ENCODE results near the gene TSPAN8. TPM values are rescaled to one million over a fixed set of nuclear protein-coding genes. Genes with fewer than 3 reads are reported as not detected.

TSPAN8 gene
- total RNA-seq, 4 donors from 2014 or later = 21.0 to 117 (median 58.6) TPM

DNA sequence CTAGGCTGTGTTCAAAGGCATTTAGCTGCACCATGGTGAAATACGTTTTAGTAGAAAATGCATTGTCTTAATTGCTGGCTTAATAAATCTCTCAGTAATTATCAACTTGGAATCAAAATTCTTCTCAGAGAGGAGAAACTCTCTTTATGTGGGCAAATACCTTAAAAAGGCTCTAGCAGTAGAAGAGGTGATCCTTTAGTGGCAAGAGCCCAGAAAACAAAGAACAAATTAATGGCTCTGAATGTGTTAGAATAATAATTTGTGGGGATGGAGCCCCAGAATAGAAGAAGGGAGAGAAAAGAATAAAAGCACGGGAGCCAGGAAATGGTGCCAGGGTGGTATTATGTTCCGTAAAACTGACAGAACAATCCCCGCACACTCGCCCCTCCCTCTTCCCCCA, 14.8 kb downstream of the TSPAN8 start:
- DNase-seq = no peak
- no peak for ATAC-seq
- H3K27me3 ChIP-seq = no peaks in the 10 kb centered on the region
- H3K9me3 ChIP-seq = no peaks in the 10 kb centered on the region
- H3K27ac ChIP-seq = peak overlapping the region in 3 of 4 donors; percentile 74 to 78 (median 74)
- H3K36me3 ChIP-seq = no peaks in the 10 kb centered on the region
- no peak for TF ChIP-seq POLR2A (IDR thresholded peaks at IDR 0.05)
- in situ Hi-C loops (cut with MboI; ENCODE audit: low sequenced_read_pairs in 4 of 4) (no loop called here), intact Hi-C loops (cut with DNase I; ENCODE audit: low total_unique reads) (loop anchor here (2.0 to 10.0 kb wide), 2 partner anchors 14 to 542 kb away; partner anchors contain the start of genes TMEM19 and TSPAN8)
- H3K4me1 ChIP-seq = peaks cover 32 to 42% of the 10 kb centered on the region in 2 donors
- H3K4me3 ChIP-seq = no peak overlapping the region

DNA sequence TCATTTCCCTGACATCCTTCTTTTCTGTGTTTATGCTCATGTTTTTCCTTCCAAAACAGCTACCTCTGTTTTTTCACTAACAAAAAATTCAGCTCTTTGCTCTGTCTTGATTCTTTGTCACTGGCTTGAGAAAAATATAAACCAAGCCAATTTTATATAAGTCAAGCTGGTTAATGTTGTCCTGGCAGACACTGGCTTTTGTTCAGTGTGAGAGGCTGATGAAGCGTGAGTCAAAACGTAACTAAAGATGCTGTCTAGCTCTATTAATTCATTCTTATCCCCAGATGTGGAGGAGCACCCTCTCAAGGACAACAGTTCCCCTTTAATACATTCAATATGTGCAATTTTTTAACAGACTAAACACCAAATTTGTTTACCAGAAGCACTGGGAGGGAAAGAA, 15.8 kb downstream of the TSPAN8 start:
- no peak for DNase-seq
- in situ Hi-C loops (cut with MboI; ENCODE audit: low sequenced_read_pairs in 4 of 4) (no loop called here), intact Hi-C loops (cut with DNase I; ENCODE audit: low total_unique reads) (loop anchor here (2.0 to 10.0 kb wide), 2 partner anchors 15 to 543 kb away; partner anchors contain the start of genes TMEM19 and TSPAN8)
- H3K36me3 ChIP-seq = no peaks in the 10 kb centered on the region
- peak in 1 of 2 donors; percentile 20 for ATAC-seq
- H3K27me3 ChIP-seq = no peaks in the 10 kb centered on the region
- no peaks in the 10 kb centered on the region for H3K9me3 ChIP-seq
- H3K4me3 ChIP-seq = no peak overlapping the region
- peak overlapping the region; percentile 74 to 78 (median 75) for H3K27ac ChIP-seq
- H3K4me1 ChIP-seq = peaks cover 32 to 42% of the 10 kb centered on the region in 2 donors
- TF ChIP-seq POLR2A (IDR thresholded peaks at IDR 0.05) (no peak), CTCF (IDR thresholded peaks at IDR 0.05 in 4 of 5, conservative IDR thresholded peaks at IDR 0.05 in 1 of 5) (no peak)

- Histone ChIP-seq H3K27ac (peak overlapping the region; percentile 74 to 78 (median 75)), H3K36me3 (no peaks in the 10 kb centered on the region), H3K9me3 (no peaks in the 10 kb centered on the region), H3K27me3 (no peaks in the 10 kb centered on the region), H3K4me3 (peak overlapping the region in 1 of 4 donors; percentile 23), H3K4me1 (peaks cover 32 to 42% of the 10 kb centered on the region in 2 donors)
- no peak for TF ChIP-seq CTCF (IDR thresholded peaks at IDR 0.05 in 4 of 5, conservative IDR thresholded peaks at IDR 0.05 in 1 of 5)
- TF ChIP-seq POLR2A (IDR thresholded peaks at IDR 0.05) = peak; percentile 11 to 46
- intact Hi-C loops (cut with DNase I; ENCODE audit: low total_unique reads) (loop anchor here (10.0 kb wide), 1 partner anchor 543 kb away; the partner anchor contains the start of gene TMEM19), in situ Hi-C loops (cut with MboI; ENCODE audit: low sequenced_read_pairs in 4 of 4) (no loop called here)
- ATAC-seq (peak; percentile 87 to 91), DNase-seq (peak; percentile 6 to 27)
These were observed 16.3 kb downstream of the TSPAN8 start for GRCh38 chr12:71141378-71141926.

DNA sequence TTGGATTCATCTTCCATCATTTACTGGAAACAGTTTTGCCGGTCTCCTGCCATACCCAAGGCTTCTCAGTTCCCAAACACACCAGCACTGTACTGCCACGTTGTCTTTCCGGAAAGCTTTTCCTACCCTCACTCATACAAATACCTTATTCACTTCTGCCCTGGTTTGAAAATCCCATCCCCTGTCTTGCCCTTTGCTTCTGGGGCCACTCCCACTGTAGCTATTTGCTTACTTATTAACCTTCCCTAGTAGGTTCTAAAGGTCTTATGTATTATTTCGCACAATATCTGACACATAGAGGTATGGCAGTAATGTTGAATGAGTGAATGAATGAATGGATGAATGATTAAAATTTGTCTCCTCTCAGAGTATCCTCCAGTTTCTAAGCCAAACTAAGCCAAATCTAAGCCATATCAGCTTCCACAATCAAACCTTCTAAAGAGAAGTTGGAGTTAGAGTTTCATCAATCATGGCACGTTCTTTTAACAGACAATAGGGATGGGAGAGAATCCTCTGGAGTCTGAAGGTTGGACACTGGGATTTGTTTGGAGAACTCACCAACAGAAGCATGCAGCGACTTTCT, 18.6 kb downstream of the TSPAN8 start:
- TF ChIP-seq POLR2A (IDR thresholded peaks at IDR 0.05) = no peak
- TF ChIP-seq CTCF (IDR thresholded peaks at IDR 0.05 in 4 of 5, conservative IDR thresholded peaks at IDR 0.05 in 1 of 5) = no peak
- intact Hi-C loops (cut with DNase I; ENCODE audit: low total_unique reads) (no loop called here), in situ Hi-C loops (cut with MboI; ENCODE audit: low sequenced_read_pairs in 4 of 4) (no loop called here)
- DNase-seq (no peak), ATAC-seq (no peak)
- Histone ChIP-seq H3K27me3 (no peaks in the 10 kb centered on the region), H3K36me3 (no peaks in the 10 kb centered on the region), H3K27ac (no peak overlapping the region), H3K4me1 (peaks cover 27 to 38% of the 10 kb centered on the region in 2 donors), H3K9me3 (no peaks in the 10 kb centered on the region), H3K4me3 (no peak overlapping the region)

GRCh38 chr12:71138011-71138410, 19.8 kb downstream of the TSPAN8 start:
- H3K27ac ChIP-seq = no peak overlapping the region
- H3K27me3 ChIP-seq = no peaks in the 10 kb centered on the region
- peaks cover 26 to 27% of the 10 kb centered on the region in 2 donors for H3K4me1 ChIP-seq
- no peak for DNase-seq
- ATAC-seq = no peak
- in situ Hi-C loops (cut with MboI; ENCODE audit: low sequenced_read_pairs in 4 of 4) = no loop called here
- no peak for TF ChIP-seq POLR2A (IDR thresholded peaks at IDR 0.05)
- no peak for TF ChIP-seq CTCF (IDR thresholded peaks at IDR 0.05 in 4 of 5, conservative IDR thresholded peaks at IDR 0.05 in 1 of 5)
- no peaks in the 10 kb centered on the region for H3K36me3 ChIP-seq
- H3K9me3 ChIP-seq = no peaks in the 10 kb centered on the region
- H3K4me3 ChIP-seq = no peak overlapping the region
- intact Hi-C loops (cut with DNase I; ENCODE audit: low total_unique reads) = no loop called here
